Measurements from ENCODE around the gene TAF8.

TAF8 gene

DNA sequence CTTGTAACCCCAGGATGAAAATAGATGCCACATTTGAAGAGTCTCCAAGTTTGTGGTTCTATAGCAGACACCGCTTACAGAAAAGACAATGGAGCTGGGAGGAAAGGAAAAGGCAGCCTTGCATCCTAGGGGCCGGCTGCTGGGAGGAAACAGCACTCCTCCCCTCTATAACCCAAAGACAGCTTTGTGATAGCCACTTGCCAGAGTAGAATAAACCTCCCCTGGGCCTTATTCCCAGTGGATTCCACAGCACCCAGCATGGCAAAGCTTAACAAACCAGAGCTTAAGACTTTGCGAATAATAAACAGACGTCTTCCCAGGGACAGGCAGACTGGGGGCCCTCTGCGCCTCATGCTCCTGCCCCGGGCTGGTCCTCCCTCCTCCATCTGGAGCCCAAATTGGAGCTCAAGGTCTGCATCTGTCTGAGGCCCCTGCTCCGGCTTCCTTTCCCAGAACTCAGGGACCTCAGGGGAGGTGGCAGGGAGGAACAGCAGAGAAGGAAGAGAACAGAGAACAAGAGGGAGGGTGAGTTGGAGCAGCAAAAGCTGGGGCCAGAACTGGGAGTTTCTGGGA is 8.8 kb upstream of the TAF8 start:
- H3K4me3 ChIP-seq (ENCODE audit: low read depth, low read length), result no peak overlapping the region
- DNase-seq (ENCODE audit: low read depth), result no peak
- TF ChIP-seq, protein P1, sequence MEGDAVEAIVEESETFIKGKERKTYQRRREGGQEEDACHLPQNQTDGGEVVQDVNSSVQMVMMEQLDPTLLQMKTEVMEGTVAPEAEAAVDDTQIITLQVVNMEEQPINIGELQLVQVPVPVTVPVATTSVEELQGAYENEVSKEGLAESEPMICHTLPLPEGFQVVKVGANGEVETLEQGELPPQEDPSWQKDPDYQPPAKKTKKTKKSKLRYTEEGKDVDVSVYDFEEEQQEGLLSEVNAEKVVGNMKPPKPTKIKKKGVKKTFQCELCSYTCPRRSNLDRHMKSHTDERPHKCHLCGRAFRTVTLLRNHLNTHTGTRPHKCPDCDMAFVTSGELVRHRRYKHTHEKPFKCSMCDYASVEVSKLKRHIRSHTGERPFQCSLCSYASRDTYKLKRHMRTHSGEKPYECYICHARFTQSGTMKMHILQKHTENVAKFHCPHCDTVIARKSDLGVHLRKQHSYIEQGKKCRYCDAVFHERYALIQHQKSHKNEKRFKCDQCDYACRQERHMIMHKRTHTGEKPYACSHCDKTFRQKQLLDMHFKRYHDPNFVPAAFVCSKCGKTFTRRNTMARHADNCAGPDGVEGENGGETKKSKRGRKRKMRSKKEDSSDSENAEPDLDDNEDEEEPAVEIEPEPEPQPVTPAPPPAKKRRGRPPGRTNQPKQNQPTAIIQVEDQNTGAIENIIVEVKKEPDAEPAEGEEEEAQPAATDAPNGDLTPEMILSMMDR (IDR thresholded peaks at IDR 0.05; ENCODE audit: insufficient read depth, low read depth, low read length, missing control alignments), result no peak

DNA sequence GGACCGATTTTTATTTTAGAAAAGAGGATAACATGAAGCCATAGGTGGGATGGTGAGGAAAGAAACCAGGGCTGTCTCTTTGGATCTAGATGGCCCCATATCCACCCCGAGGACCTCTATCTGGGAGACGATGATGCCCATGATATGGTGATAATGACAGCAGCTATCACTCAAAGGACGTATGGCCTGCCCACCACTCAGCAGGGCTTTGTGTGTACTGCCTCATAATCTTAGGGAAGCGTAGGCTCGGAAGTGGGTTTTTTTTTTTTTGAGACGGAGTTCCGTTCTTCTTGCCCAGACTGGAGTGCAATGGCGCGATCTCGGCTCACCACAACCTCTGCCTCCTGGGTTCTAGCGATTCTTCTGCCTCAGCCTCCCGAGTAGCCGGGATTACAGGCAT is 8.2 kb upstream of the TAF8 start:
- H3K4me3 ChIP-seq (ENCODE audit: low read depth, low read length), result no peak overlapping the region
- TF ChIP-seq, protein P1 (IDR thresholded peaks at IDR 0.05; ENCODE audit: insufficient read depth, low read depth, low read length, missing control alignments), result no peak
- no peak for DNase-seq (ENCODE audit: low read depth)

DNA sequence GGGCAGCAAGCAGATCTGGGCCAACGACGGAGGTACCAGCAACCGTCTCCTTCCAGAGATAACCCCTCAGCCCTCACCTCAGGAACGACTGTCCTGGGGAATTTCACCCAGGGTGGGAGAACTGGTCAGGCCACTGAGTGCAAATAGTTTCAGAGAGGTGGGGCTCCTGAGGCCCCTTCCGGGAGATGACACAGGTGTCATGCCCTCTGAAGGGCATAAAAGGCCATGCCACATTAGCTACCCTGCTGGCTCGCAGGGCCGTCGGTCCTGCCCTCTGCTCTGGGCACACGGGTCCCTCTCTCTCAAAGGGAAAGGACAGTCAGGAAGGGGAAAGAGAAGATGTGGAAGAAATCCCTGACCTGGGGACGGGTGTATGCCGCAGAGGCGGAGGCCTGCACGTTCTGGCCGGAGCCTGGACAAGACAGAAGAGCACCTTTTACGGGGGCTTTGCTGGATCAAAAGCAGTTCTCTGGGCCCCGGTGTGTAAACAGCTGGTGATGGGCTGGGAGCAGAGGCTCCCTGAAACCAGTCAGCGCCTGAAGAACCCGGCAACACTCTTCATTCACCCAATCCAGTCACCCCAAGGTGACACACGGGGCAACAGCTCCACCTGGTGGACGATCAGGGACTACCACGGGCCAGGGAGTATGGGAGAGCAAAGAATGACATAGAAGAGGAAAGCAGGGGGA is 6.4 kb upstream of the TAF8 start:
- H3K4me3 ChIP-seq (ENCODE audit: low read depth, low read length), result no peak overlapping the region
- TF ChIP-seq, protein P1 (IDR thresholded peaks at IDR 0.05; ENCODE audit: insufficient read depth, low read depth, low read length, missing control alignments), result peak; percentile 96
- DNase-seq (ENCODE audit: low read depth), result peak; percentile 87

DNA sequence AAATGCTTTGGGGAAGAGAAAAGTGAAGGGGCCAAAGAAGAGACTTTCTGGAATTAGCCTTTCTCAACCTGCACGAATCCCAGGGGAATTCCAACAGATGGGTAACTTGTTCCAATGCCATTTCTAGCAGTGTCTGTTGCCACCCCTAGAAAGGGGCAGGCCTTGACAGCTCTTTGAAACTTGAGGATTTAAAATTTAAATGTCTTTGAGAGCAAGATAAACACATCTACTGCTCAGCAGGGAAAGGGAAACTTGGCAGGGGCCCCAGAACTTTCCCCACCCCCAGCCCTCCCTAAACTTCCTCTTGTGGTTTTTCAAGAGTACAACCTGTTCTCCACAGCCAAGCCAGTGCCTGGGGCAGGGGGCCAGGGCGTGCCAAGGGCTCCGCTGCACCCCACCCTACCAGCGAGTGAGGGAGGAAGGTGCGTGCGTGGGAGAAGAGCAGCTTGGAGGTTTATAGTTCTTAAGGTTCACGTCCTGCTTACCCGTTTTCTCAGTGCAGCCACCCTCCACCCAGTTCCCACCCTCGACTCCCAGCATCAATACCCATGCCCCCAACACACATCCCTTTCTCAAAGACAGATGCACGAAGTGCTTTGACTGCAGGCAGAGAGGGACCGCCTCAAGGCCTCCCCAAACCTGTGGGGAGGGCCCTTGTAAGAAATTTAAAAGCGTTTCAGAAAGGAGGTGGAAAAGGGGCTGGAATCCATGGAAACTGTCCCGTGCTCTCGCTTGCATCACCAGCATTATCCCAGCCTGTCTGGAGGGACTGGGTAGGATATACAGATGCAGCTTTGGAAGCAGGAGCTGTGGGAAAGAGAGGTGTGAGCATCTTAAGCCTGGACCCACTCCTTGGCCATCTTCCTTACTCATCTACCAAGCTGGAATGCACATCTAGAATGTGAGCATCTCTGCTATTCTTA is 4.5 kb upstream of the TAF8 start:
- DNase-seq (ENCODE audit: low read depth), result peak; percentile 66
- TF ChIP-seq, protein P1 (IDR thresholded peaks at IDR 0.05; ENCODE audit: insufficient read depth, low read depth, low read length, missing control alignments), result no peak
- no peak overlapping the region for H3K4me3 ChIP-seq (ENCODE audit: low read depth, low read length)

DNA sequence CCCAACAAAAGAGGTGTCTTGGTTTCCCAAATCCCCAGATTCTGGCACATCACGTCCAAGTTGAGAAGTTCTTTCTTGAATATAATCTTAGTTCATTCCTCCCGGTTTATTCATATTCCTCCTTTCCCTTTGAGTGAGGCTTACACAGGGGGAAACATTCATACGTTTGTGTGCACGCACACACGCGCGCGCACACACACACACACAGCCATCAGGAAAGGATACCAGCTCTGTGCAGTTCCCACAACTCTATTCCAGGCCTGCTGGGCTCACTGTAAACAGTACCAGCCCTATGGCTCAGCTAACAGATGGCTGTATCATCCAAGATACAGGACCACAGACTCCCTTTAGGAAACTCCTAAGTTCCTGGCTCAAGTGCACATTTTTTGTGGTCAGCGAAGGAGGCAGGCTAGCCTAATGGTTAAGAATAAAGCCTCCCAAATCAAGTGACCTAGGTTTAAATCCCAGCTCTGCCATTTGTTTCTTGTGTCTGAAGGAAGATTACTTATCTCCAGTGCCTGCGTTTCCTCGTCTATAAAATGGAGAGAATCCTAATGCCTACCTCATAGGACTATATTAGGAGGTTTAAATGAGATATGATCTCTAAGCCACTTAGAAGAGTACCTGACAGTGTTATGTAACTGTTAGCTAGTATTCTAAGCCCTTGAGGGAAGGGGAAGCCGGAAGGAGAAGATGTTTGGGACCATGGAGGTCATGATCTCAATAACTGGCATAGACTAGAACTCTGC is 3.7 kb upstream of the TAF8 start:
- H3K4me3 ChIP-seq (ENCODE audit: low read depth, low read length), result no peak overlapping the region
- DNase-seq (ENCODE audit: low read depth), result no peak
- TF ChIP-seq, protein P1 (IDR thresholded peaks at IDR 0.05; ENCODE audit: insufficient read depth, low read depth, low read length, missing control alignments), result no peak

DNA sequence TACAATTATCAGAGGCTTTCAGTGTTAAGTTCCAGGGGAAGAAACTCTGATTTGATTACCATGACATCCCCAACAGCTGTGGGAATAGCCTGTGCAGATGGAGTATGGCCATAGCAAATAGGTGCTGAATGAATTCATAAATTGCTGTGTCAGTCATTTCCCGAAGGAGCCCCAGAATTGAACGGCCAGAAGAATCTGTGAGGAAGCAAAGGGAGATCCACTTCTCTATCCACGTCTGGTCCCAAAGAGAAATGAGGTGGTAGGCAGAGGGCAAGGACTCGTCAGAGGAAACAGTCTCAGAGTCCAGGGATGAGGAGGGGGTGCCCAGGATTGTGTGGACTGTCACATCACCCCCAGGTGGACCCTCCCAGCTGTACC is 3.1 kb upstream of the TAF8 start:
- no peak for DNase-seq (ENCODE audit: low read depth)
- H3K4me3 ChIP-seq (ENCODE audit: low read depth, low read length), result no peak overlapping the region
- TF ChIP-seq, protein P1 (IDR thresholded peaks at IDR 0.05; ENCODE audit: insufficient read depth, low read depth, low read length, missing control alignments), result no peak
